ENCODE results near the gene UGGT2. TPM values are rescaled to one million over a fixed set of nuclear protein-coding genes. Genes with fewer than 3 reads are reported as not detected.

UGGT2 gene
- total and polyA plus RNA-seq, 10 donors: 2.6 to 38.9 (median 15.1) TPM

- no peak overlapping the region for H3K27ac ChIP-seq
- TF ChIP-seq CTCF (IDR thresholded peaks at IDR 0.05 in 8 of 11, conservative IDR thresholded peaks at IDR 0.05 in 3 of 11) (no peak), POLR2AphosphoS5 (IDR thresholded peaks at IDR 0.05) (no peak), POLR2A (IDR thresholded peaks at IDR 0.05) (no peak)
- no peaks in the 10 kb centered on the region for H3K36me3 ChIP-seq
- H3K9me3 ChIP-seq: no peaks in the 10 kb centered on the region
- intact Hi-C loops (cut with DNase I; ENCODE audit: low total_unique reads): no loop called here
- H3K4me1 ChIP-seq: no peaks in the 10 kb centered on the region
- H3K27me3 ChIP-seq (replicated peaks in 1 of 7): no peaks in the 10 kb centered on the region
- no peak overlapping the region for H3K4me3 ChIP-seq
- DNase-seq: no peak
Observed at GRCh38 chr13:96025283-96025682, 27.9 kb downstream of the UGGT2 start.

GRCh38 chr13:96020931-96021330, 32.3 kb downstream of the UGGT2 start:
- H3K36me3 ChIP-seq: peaks cover 0 to 14% (median 0%) of the 10 kb centered on the region in 6 donors
- H3K9me3 ChIP-seq: peaks cover 0 to 9% (median 7%) of the 10 kb centered on the region in 8 donors
- 82 to 98% (median 97%) methylated on average over 2 of the region's 2 CpGs for WGBS, 5 donors
- TF ChIP-seq POLR2A (IDR thresholded peaks at IDR 0.05) (no peak), POLR2AphosphoS5 (IDR thresholded peaks at IDR 0.05) (no peak), CTCF (IDR thresholded peaks at IDR 0.05 in 8 of 11, conservative IDR thresholded peaks at IDR 0.05 in 3 of 11) (no peak)
- no peaks in the 10 kb centered on the region for H3K4me1 ChIP-seq
- no peak for DNase-seq
- H3K4me3 ChIP-seq: no peak overlapping the region
- H3K27ac ChIP-seq: no peak overlapping the region
- no peaks in the 10 kb centered on the region for H3K27me3 ChIP-seq (replicated peaks in 1 of 7)
- intact Hi-C loops (cut with DNase I; ENCODE audit: low total_unique reads): no loop called here

GRCh38 chr13:96020155-96020575, 33.0 kb downstream of the UGGT2 start:
- no peak overlapping the region for H3K27ac ChIP-seq
- TF ChIP-seq POLR2AphosphoS5 (IDR thresholded peaks at IDR 0.05) (no peak), CTCF (IDR thresholded peaks at IDR 0.05 in 8 of 11, conservative IDR thresholded peaks at IDR 0.05 in 3 of 11) (peak in 9 of 11 experiments; percentile 17 to 48 (median 41)), POLR2A (IDR thresholded peaks at IDR 0.05) (no peak)
- intact Hi-C loops (cut with DNase I; ENCODE audit: low total_unique reads): no loop called here
- H3K9me3 ChIP-seq: peaks cover 4 to 15% (median 11%) of the 10 kb centered on the region in 8 donors
- no peak for DNase-seq
- 53 to 63% (median 56%) methylated on average over 3 of the region's 3 CpGs for WGBS, 5 donors
- no peaks in the 10 kb centered on the region for H3K4me1 ChIP-seq
- no peaks in the 10 kb centered on the region for H3K27me3 ChIP-seq (replicated peaks in 1 of 7)
- H3K4me3 ChIP-seq: no peak overlapping the region
- H3K36me3 ChIP-seq: peaks cover 0 to 14% (median 0%) of the 10 kb centered on the region in 6 donors

- peaks cover 0 to 14% (median 0%) of the 10 kb centered on the region in 6 donors for H3K36me3 ChIP-seq
- H3K27ac ChIP-seq: no peak overlapping the region
- no peak overlapping the region for H3K4me3 ChIP-seq
- 88 to 93% (median 91%) methylated on average over 3 of the region's 3 CpGs for WGBS, 5 donors
- H3K27me3 ChIP-seq (replicated peaks in 1 of 7): no peaks in the 10 kb centered on the region
- no peak for TF ChIP-seq CTCF (IDR thresholded peaks at IDR 0.05 in 8 of 11, conservative IDR thresholded peaks at IDR 0.05 in 3 of 11)
- intact Hi-C loops (cut with DNase I; ENCODE audit: low total_unique reads): no loop called here
- no peak for DNase-seq
- no peaks in the 10 kb centered on the region for H3K4me1 ChIP-seq
- H3K9me3 ChIP-seq: peaks cover 4 to 15% (median 11%) of the 10 kb centered on the region in 8 donors
Observed at GRCh38 chr13:96018135-96018534, 35.1 kb downstream of the UGGT2 start.
